Activated T-cell treated with anti-CD3 and anti-CD28 coated beads for 48 hours (primary cell): ENCODE results near the gene CDK6.
"Not testable (repeated sequence)": the region's sequence is repeated elsewhere in the genome, so short reads cannot be mapped to it uniquely, and the experiment has no call there.

Experiments used
- DNase-seq: peaks from one replicate; pipeline ENCODE4 v3.0.0-alpha.2; 2020; ENCODE audit warnings: low read depth

Gene CDK6

GRCh38 chr7:92623544-92623943, 212.8 kb downstream of the CDK6 start:
- DNase-seq, result no peak

- DNase-seq, result no peak
These were observed 213.7 kb downstream of the CDK6 start for GRCh38 chr7:92622685-92623084.

GRCh38 chr7:92622030-92622429, 214.3 kb downstream of the CDK6 start:
- DNase-seq, result no peak

- DNase-seq, result no peak
These were observed 214.8 kb downstream of the CDK6 start for GRCh38 chr7:92621561-92622023.

GRCh38 chr7:92621026-92621540, 215.3 kb downstream of the CDK6 start:
- DNase-seq, result peak; percentile 62

- no peak for DNase-seq
These were observed 220.5 kb downstream of the CDK6 start for GRCh38 chr7:92615861-92616260.

GRCh38 chr7:92614660-92615174, 221.7 kb downstream of the CDK6 start:
- no peak for DNase-seq

- DNase-seq, result no peak
These were observed 222.7 kb downstream of the CDK6 start for GRCh38 chr7:92613720-92614119.

- DNase-seq, result no peak
These were observed 223.2 kb downstream of the CDK6 start for GRCh38 chr7:92613214-92613613.

GRCh38 chr7:92612501-92612900, 223.9 kb downstream of the CDK6 start:
- no peak for DNase-seq

- no peak for DNase-seq
These were observed 224.6 kb downstream of the CDK6 start for GRCh38 chr7:92611735-92612134.

- DNase-seq, result no peak
These were observed 226.4 kb downstream of the CDK6 start for GRCh38 chr7:92609921-92610518.

GRCh38 chr7:92608380-92609322, 227.7 kb downstream of the CDK6 start:
- no peak for DNase-seq

- DNase-seq, result no peak
These were observed 229.4 kb downstream of the CDK6 start for GRCh38 chr7:92606985-92607384.

GRCh38 chr7:92604517-92604916, 231.9 kb downstream of the CDK6 start:
- DNase-seq, result not testable (repeated sequence)

GRCh38 chr7:92603089-92603445, 233.3 kb downstream of the CDK6 start:
- no peak for DNase-seq

GRCh38 chr7:92602352-92603088, 233.9 kb downstream of the CDK6 start:
- DNase-seq, result no peak

- DNase-seq, result no peak
These were observed 237.9 kb downstream of the CDK6 start for GRCh38 chr7:92598310-92598981.

GRCh38 chr7:92595281-92595680, 241.1 kb downstream of the CDK6 start:
- no peak for DNase-seq

- DNase-seq, result no peak
These were observed 241.6 kb downstream of the CDK6 start for GRCh38 chr7:92594746-92595145.

- DNase-seq, result no peak
These were observed 245.6 kb downstream of the CDK6 start for GRCh38 chr7:92590711-92591310.
